ENCODE results near the gene UCKL1. TPM values are rescaled to one million over a fixed set of nuclear protein-coding genes. Genes with fewer than 3 reads are reported as not detected.
A peak's percentile ranks its signal among the peaks of the same experiment; 100 is the strongest.

The UCKL1 gene
- total and polyA plus RNA-seq, 2 experiments from 2014 or later: 18.5 to 52.2 TPM

DNA sequence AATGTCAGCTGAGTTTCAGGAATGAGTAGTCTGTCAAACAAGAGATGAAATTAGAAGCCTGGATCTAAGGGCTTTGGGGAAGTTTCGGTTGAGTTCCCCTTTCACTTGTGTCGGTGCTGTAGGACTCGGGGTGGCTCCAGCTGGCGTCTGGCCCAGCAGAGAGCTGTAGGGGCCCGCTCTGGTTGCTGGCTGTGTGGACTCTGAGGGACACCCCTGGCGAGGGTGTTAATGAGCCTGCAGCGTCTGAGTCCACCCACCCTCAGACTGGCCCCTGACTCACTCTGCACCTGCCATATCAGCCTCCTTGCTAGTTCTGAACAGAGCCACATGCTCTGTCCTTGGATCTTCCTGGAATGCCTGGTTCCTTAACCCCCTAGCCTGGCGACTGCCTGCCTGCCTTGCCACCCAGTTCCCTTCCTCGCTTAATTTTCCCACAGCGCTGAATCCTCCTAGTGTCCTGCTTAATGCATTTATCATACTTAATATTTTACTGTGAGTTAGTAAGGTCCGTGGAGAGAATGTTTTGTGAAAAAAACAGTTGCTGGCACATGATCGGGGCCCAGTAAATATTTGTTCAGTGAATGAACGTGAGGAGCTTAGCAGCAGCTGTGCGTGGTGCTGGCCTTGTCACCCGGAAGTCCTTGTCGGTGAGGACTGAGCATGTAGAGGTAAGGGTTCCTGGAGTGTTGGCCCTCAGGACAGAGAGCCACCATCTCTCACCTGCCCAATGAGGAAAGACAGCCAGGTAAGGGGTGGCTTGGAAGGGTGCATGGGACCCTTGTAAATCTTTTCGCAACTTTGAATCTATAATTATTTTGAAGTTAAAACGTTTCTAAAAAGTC lies 59.7 kb downstream of the UCKL1 start:
- H3K27ac ChIP-seq: peak overlapping the region; percentile 86
- no peak overlapping the region for H2AFZ ChIP-seq
- DNase-seq (ENCODE audit: low spot score): peak; percentile 73
- no peaks in the 10 kb centered on the region for H3K9me2 ChIP-seq (replicated peaks; ENCODE audit: insufficient read depth)
- 26% methylated on average over 18 of the region's 18 CpGs for WGBS (ENCODE audit: low lambda C conversion rate, missing lambda C conversion rate)
- no peaks in the 10 kb centered on the region for H3K27me3 ChIP-seq
- H3K36me3 ChIP-seq (replicated peaks; ENCODE audit: insufficient read depth, low read depth): no peaks in the 10 kb centered on the region
- peaks cover 59% of the 10 kb centered on the region for H3K79me2 ChIP-seq
- no peaks in the 10 kb centered on the region for H3K9me3 ChIP-seq (ENCODE audit: low read depth)
- H3K4me2 ChIP-seq: peak overlapping the region; percentile 79
- H4K20me1 ChIP-seq (ENCODE audit: insufficient read depth, poor library complexity, severe bottlenecking): peaks cover 59% of the 10 kb centered on the region
- peaks cover 14% of the 10 kb centered on the region for H3K4me1 ChIP-seq (ENCODE audit: insufficient read depth)
- H3K4me3 ChIP-seq: peak overlapping the region; percentile 37
- no peak for TF ChIP-seq EZH2 (IDR thresholded peaks at IDR 0.05; ENCODE audit: borderline replicate concordance)

GRCh38 chr20:63895952-63896263 lies 60.3 kb downstream of the UCKL1 start:
- H4K20me1 ChIP-seq (ENCODE audit: insufficient read depth, poor library complexity, severe bottlenecking): peaks cover 53% of the 10 kb centered on the region
- H3K9me3 ChIP-seq (ENCODE audit: low read depth): no peaks in the 10 kb centered on the region

DNA sequence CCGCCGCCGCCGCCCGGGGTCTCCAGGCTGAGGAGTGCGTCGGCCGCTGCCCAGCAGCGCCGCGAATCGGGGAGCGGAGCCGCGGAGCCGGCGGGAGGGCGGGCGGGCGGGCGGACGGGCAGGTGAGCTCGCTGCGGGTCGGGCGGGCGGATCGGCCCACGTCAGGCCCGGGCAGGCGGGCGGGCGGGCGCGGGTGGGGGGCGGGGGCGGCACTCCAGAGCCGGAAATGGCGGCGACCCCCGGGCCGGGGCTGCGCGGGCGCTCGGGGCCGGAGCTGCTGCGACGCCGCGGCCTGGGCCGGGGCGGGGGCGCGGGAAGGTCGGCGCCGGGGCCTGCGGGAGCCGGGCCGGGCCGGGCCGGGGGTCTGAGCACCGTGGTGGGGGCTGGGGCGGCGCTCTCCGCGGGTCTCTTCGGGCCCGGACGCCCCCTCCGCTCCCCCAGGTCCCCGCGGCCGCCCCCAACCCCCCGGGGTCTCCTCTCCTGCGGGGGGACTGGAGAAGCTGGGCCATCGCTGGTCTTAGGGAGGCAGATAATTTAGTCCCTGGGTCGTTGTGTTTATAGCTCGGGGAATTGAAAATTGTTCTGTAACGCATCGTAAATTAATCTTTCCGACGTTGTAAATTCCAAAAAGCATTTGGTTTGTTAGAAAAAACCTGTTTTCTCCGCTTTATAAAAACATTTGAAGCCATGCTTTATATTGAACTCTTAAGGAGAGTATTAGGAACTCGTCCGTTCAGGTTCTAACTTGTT lies 60.8 kb downstream of the UCKL1 start:
- WGBS (ENCODE audit: low lambda C conversion rate, missing lambda C conversion rate): 2% methylated on average over 17 of the region's 87 CpGs
- Histone ChIP-seq H3K79me2 (peaks cover 48% of the 10 kb centered on the region), H2AFZ (no peak overlapping the region), H4K20me1 (ENCODE audit: insufficient read depth, poor library complexity, severe bottlenecking) (peaks cover 47% of the 10 kb centered on the region), H3K9me3 (ENCODE audit: low read depth) (no peaks in the 10 kb centered on the region), H3K4me3 (peak overlapping the region; percentile 37), H3K9me2 (replicated peaks; ENCODE audit: insufficient read depth) (no peaks in the 10 kb centered on the region), H3K4me2 (peak overlapping the region; percentile 79), H3K4me1 (ENCODE audit: insufficient read depth) (peaks cover 14% of the 10 kb centered on the region), H3K36me3 (replicated peaks; ENCODE audit: insufficient read depth, low read depth) (no peaks in the 10 kb centered on the region), H3K27ac (peak overlapping the region; percentile 86), H3K27me3 (no peaks in the 10 kb centered on the region)
- TF ChIP-seq EZH2phosphoT487 (IDR thresholded peaks at IDR 0.05; ENCODE audit: low read depth, severe bottlenecking, unreplicated experiment): no peak
- TF ChIP-seq, protein P1, sequence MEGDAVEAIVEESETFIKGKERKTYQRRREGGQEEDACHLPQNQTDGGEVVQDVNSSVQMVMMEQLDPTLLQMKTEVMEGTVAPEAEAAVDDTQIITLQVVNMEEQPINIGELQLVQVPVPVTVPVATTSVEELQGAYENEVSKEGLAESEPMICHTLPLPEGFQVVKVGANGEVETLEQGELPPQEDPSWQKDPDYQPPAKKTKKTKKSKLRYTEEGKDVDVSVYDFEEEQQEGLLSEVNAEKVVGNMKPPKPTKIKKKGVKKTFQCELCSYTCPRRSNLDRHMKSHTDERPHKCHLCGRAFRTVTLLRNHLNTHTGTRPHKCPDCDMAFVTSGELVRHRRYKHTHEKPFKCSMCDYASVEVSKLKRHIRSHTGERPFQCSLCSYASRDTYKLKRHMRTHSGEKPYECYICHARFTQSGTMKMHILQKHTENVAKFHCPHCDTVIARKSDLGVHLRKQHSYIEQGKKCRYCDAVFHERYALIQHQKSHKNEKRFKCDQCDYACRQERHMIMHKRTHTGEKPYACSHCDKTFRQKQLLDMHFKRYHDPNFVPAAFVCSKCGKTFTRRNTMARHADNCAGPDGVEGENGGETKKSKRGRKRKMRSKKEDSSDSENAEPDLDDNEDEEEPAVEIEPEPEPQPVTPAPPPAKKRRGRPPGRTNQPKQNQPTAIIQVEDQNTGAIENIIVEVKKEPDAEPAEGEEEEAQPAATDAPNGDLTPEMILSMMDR (IDR thresholded peaks at IDR 0.05; ENCODE audit: poor library complexity): no peak
- TF ChIP-seq EZH2 (IDR thresholded peaks at IDR 0.05; ENCODE audit: borderline replicate concordance): no peak
- no peak for DNase-seq (ENCODE audit: low spot score)

More at GRCh38 chr20:63895952-63896263, 60.3 kb downstream of the UCKL1 start:
- Histone ChIP-seq H3K27ac (peak overlapping the region; percentile 86), H3K36me3 (replicated peaks; ENCODE audit: insufficient read depth, low read depth) (no peaks in the 10 kb centered on the region), H3K4me1 (ENCODE audit: insufficient read depth) (peaks cover 14% of the 10 kb centered on the region), H3K9me2 (replicated peaks; ENCODE audit: insufficient read depth) (no peaks in the 10 kb centered on the region), H3K79me2 (peaks cover 54% of the 10 kb centered on the region), H3K4me3 (peak overlapping the region; percentile 37), H3K4me2 (peak overlapping the region; percentile 79), H3K27me3 (no peaks in the 10 kb centered on the region), H2AFZ (no peak overlapping the region)
- no peak for DNase-seq (ENCODE audit: low spot score)
- no peak for TF ChIP-seq EZH2phosphoT487 (IDR thresholded peaks at IDR 0.05; ENCODE audit: low read depth, severe bottlenecking, unreplicated experiment)
- TF ChIP-seq EZH2 (IDR thresholded peaks at IDR 0.05; ENCODE audit: borderline replicate concordance): no peak
- TF ChIP-seq, protein P1 (IDR thresholded peaks at IDR 0.05; ENCODE audit: poor library complexity): no peak
- 7% methylated on average over 5 of the region's 5 CpGs for WGBS (ENCODE audit: low lambda C conversion rate, missing lambda C conversion rate)

Data from hepatocyte (in vitro differentiated cells).